GM21515 (cell line): ENCODE data around the gene GSTM1.

ENCODE experiments used
- ATAC-seq: cut with Tn5 transposase; IDR thresholded peaks from one replicate; pipeline ENCODE4 v1.9.1; 2021; ENCODE audit not compliant: unreplicated experiment

GSTM1 gene

GRCh38 chr1:109726007-109726406 is 38.4 kb downstream of the GSTM1 start:
- ATAC-seq: no peak

- ATAC-seq: no peak
Measured at GRCh38 chr1:109726728-109727373, 39.2 kb downstream of the GSTM1 start.

GRCh38 chr1:109728870-109729269 is 41.3 kb downstream of the GSTM1 start:
- no peak for ATAC-seq

GRCh38 chr1:109730666-109731065 is 43.0 kb downstream of the GSTM1 start:
- no peak for ATAC-seq

- ATAC-seq: no peak
Measured at GRCh38 chr1:109732390-109732881, 44.8 kb downstream of the GSTM1 start.

GRCh38 chr1:109733236-109733870 is 45.7 kb downstream of the GSTM1 start:
- ATAC-seq: no peak

- peak; percentile 73 for ATAC-seq
Measured at GRCh38 chr1:109739738-109740614, 52.4 kb downstream of the GSTM1 start.

GRCh38 chr1:109740615-109741373 is 53.2 kb downstream of the GSTM1 start, which contains the start of gene GSTM3:
GSTM3 (minus strand) TSS chr1:109741038; CDS start chr1:109740287, 751 bp downstream.
- ATAC-seq: no peak
